Measurements from ENCODE around the gene SLC27A2.
A peak's percentile ranks its signal among the peaks of the same experiment; 100 is the strongest.
"Not testable (repeated sequence)": the region's sequence is repeated elsewhere in the genome, so short reads cannot be mapped to it uniquely, and the experiment has no call there.

The SLC27A2 gene

DNA sequence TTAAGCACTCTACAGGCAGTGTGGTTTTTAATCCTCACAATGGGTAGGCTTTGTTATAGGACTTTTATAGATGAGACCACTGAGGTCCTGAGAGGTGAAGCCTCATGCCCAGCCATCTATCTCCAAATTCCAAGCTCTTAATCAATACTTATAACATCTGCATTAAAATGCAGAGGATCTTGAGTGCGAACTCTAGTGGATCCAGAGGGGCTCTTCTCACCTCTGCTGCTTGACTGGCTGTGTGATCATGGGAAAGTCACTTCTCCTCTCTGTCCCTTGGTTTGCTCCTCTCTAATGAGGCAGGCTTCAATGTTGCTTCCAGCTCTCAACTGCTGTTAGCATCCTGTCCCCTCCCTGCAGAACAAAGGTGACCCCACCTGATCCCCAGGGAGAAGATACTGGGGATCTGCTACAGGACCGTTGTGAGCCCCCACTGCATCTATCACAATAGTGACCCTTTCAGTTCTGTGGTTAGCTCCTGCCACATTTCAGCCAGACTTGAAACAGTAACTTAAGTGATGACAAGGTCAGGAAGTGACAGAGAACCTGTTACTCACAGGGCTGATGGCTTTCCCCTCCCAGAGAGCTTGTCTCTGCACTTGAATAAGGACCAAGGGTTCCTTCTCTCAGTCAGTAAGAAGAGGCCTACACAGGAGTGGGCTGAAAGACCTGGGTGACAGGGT is 1.3 kb downstream of the SLC27A2 start:
- Histone ChIP-seq H3K9me3 (replicated peaks in 1 of 11) (peaks cover 0 to 8% (median 0%) of the 10 kb centered on the region in 11 experiments; a peak in 2 of 22 replicates), H4K20me1 (no peaks in the 10 kb centered on the region; a peak in 1 of 22 replicates), H3K4me1 (peaks cover 7 to 73% (median 36%) of the 10 kb centered on the region in 10 experiments; a peak in 18 of 20 replicates), H3K36me3 (peaks cover 0 to 8% (median 0%) of the 10 kb centered on the region in 11 experiments; a peak in 3 of 22 replicates), H3K9ac (peak overlapping the region in 4 of 11 experiments; percentile 71 to 79 (median 75); a peak in 7 of 22 replicates), H3K4me3 (peak overlapping the region in 8 of 10 experiments; percentile 64 to 81 (median 74); a peak in 15 of 20 replicates), H3K4me2 (peak overlapping the region; percentile 87 to 100 (median 96); a peak in 21 of 22 replicates), H3K27me3 (peaks cover 3 to 33% (median 19%) of the 10 kb centered on the region in 11 experiments; a peak in 15 of 22 replicates), H3K27ac (no peak overlapping the region)
- no peak for TF ChIP-seq Cebpa-rat (IDR thresholded peaks at IDR 0.05)

DNA sequence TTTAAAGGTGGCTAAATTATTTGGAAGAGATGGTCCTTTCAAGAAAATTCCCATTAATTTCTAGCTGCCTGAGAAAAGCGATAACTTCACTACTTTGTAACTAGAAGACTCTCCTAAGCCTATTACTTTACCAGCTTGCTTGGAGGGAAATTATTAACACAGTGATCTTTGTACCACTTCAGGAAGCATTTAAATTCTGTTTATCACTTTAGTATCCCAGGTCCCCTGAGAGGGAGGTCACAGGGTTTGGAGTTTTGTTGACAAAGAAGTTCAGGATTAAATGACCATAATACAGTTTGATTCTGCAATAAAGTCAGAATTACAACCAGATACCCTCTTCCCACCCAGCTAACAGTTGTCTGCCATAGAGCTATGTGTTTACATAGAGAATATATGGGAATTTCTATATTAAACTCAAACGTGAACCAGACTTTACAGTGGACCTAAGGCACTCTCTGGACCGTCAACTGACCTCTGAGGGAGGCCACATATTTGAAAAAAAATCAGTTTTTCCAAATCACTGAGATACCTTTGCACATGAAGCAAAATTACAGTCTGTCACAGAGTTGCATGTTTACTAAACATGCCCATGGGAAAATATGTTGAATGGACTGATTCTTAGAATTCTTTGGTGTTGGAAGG is 3.0 kb downstream of the SLC27A2 start:
- Histone ChIP-seq H3K36me3 (peaks cover 0 to 8% (median 0%) of the 10 kb centered on the region in 11 experiments; a peak in 3 of 22 replicates), H3K27ac (no peak overlapping the region), H3K9ac (no peak overlapping the region), H4K20me1 (no peaks in the 10 kb centered on the region; a peak in 1 of 22 replicates), H3K4me2 (peak overlapping the region in 4 of 11 experiments; percentile 4 to 97 (median 96); a peak in 9 of 22 replicates), H3K4me1 (peaks cover 8 to 90% (median 50%) of the 10 kb centered on the region in 10 experiments; a peak in 18 of 20 replicates), H3K27me3 (peaks cover 3 to 33% (median 19%) of the 10 kb centered on the region in 11 experiments; a peak in 15 of 22 replicates), H3K4me3 (no peak overlapping the region), H3K9me3 (replicated peaks in 1 of 11) (peaks cover 0 to 8% (median 0%) of the 10 kb centered on the region in 11 experiments; a peak in 2 of 22 replicates)
- TF ChIP-seq Cebpa-rat (IDR thresholded peaks at IDR 0.05), result no peak

DNA sequence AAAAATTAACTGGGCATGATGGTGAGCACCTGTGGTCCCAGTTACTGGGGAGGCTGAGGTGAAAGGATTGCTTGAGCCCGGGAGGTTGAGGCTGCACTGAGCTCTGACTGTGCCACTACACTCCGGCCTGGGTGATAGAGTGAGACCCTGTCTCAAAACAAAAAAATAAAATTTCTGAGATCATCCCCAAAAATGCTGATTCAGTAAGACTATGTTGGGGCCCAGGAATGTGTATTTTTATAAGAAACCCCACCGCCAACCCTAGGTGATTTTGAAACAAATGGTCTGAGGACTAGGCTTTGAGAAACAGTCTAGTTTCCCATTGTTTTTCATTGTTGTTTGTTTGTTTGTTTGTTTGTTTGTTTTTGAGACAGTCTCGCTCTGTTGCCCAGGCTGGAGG is 4.1 kb downstream of the SLC27A2 start:
- Histone ChIP-seq H3K4me3 (no peak overlapping the region), H3K27me3 (peaks cover 3 to 25% (median 16%) of the 10 kb centered on the region in 11 experiments; a peak in 15 of 22 replicates), H3K36me3 (peaks cover 0 to 8% (median 0%) of the 10 kb centered on the region in 11 experiments; a peak in 3 of 22 replicates), H3K27ac (no peak overlapping the region), H3K4me2 (peak overlapping the region in 4 of 11 experiments; percentile 0 to 97 (median 92); a peak in 4 of 22 replicates), H3K4me1 (peaks cover 12 to 96% (median 61%) of the 10 kb centered on the region in 10 experiments; a peak in 18 of 20 replicates), H3K9me3 (replicated peaks in 1 of 11) (peaks cover 0 to 8% (median 0%) of the 10 kb centered on the region in 11 experiments; a peak in 2 of 22 replicates), H3K9ac (no peak overlapping the region), H4K20me1 (no peaks in the 10 kb centered on the region; a peak in 1 of 22 replicates)
- no peak for TF ChIP-seq Cebpa-rat (IDR thresholded peaks at IDR 0.05)

DNA sequence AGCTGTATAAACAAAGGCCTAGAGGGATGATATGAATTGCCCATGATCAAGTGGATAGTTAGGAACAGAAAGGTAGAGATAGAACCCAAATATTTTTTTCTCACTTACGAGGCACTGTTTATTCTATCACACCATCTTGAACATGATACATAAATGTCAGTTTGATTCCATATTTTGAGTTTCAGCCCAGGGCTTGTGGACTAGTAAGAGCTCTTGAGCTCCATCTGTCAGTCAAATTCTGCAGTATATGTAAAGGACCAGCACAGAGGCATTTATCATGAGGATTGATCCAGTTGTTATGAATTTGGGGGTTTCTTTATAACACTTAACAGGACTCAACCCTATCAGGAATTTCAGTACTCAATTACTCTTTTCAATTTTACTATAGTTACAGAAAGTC is 4.8 kb downstream of the SLC27A2 start:
- peaks cover under 1 to 18% (median 12%) of the 10 kb centered on the region in 11 experiments; a peak in 14 of 22 replicates for H3K27me3 ChIP-seq
- H3K4me3 ChIP-seq, result no peak overlapping the region
- no peak overlapping the region for H3K27ac ChIP-seq
- H4K20me1 ChIP-seq, result no peaks in the 10 kb centered on the region; a peak in 1 of 22 replicates
- H3K4me2 ChIP-seq, result peak overlapping the region in 4 of 11 experiments; percentile 18 to 95 (median 81); a peak in 5 of 22 replicates
- H3K4me1 ChIP-seq, result peaks cover 11 to 99% (median 67%) of the 10 kb centered on the region in 10 experiments; a peak in 18 of 20 replicates
- no peak overlapping the region for H3K9ac ChIP-seq
- H3K9me3 ChIP-seq (replicated peaks in 1 of 11), result peaks cover 0 to 8% (median 0%) of the 10 kb centered on the region in 11 experiments; a peak in 2 of 22 replicates
- no peak for TF ChIP-seq Cebpa-rat (IDR thresholded peaks at IDR 0.05)
- peaks cover 0 to 12% (median 0%) of the 10 kb centered on the region in 11 experiments; a peak in 3 of 22 replicates for H3K36me3 ChIP-seq

DNA sequence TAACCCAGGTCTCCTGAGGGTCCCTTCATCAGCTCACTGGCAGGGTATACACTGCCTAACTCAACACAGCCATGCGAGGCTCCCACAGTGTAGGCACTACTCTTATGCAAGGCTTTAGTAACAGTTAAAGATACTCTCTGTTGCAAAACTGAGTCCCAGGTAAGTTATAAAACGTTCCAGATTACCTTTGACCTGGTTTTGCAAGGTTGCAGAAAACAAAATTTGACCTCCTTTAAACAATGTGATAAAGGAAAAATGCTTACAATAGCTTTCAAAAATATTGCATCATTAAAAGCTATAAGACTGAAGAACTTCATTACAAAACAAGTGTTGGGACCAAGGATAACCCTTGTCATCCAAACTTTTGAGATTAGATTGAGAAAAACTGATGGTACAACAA is 5.5 kb downstream of the SLC27A2 start:
- no peak for TF ChIP-seq Cebpa-rat (IDR thresholded peaks at IDR 0.05)
- Histone ChIP-seq H3K4me1 (peaks cover 8 to 99% (median 65%) of the 10 kb centered on the region in 10 experiments; a peak in 18 of 20 replicates), H3K36me3 (peaks cover 0 to 20% (median 0%) of the 10 kb centered on the region in 11 experiments; a peak in 3 of 22 replicates), H4K20me1 (no peaks in the 10 kb centered on the region; a peak in 1 of 22 replicates), H3K4me3 (no peak overlapping the region), H3K9ac (no peak overlapping the region), H3K27me3 (peaks cover 0 to 11% (median 4%) of the 10 kb centered on the region in 11 experiments; a peak in 14 of 22 replicates), H3K9me3 (replicated peaks in 1 of 11) (peaks cover 0 to 13% (median 0%) of the 10 kb centered on the region in 11 experiments; a peak in 4 of 22 replicates), H3K27ac (no peak overlapping the region), H3K4me2 (peak overlapping the region in 6 of 11 experiments; percentile 28 to 89 (median 76); a peak in 9 of 22 replicates)

DNA sequence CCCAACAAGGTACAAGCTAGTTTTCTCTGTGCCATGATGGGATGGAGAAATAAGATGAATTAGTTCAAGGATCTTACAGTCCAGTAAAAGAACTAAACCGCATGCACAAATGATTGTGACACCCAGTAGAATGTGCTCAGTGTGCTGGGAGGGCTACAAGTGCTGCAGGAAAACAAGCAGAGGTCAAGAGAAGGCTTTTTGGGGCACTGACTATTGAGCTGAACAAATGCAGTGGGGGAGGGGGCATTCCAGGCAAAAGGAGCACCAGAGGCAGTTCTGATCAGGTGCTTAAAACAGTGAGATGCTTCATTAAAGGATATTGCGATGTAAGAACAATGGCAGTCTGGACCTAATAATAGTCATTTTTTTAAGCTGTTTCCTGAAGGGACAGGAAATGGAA is 6.0 kb downstream of the SLC27A2 start:
- Histone ChIP-seq H3K27me3 (peaks cover 0 to 6% (median 0%) of the 10 kb centered on the region in 11 experiments; a peak in 9 of 22 replicates), H3K9ac (no peak overlapping the region), H3K4me2 (peak overlapping the region in 7 of 11 experiments; percentile 23 to 89 (median 73); a peak in 12 of 22 replicates), H3K9me3 (replicated peaks in 1 of 11) (peaks cover 0 to 13% (median 0%) of the 10 kb centered on the region in 11 experiments; a peak in 4 of 22 replicates), H3K36me3 (peaks cover 0 to 24% (median 0%) of the 10 kb centered on the region in 11 experiments; a peak in 6 of 22 replicates), H3K27ac (no peak overlapping the region), H3K4me3 (no peak overlapping the region), H3K4me1 (peaks cover 5 to 97% (median 60%) of the 10 kb centered on the region in 10 experiments; a peak in 18 of 20 replicates), H4K20me1 (no peaks in the 10 kb centered on the region; a peak in 1 of 22 replicates)
- no peak for TF ChIP-seq Cebpa-rat (IDR thresholded peaks at IDR 0.05)

DNA sequence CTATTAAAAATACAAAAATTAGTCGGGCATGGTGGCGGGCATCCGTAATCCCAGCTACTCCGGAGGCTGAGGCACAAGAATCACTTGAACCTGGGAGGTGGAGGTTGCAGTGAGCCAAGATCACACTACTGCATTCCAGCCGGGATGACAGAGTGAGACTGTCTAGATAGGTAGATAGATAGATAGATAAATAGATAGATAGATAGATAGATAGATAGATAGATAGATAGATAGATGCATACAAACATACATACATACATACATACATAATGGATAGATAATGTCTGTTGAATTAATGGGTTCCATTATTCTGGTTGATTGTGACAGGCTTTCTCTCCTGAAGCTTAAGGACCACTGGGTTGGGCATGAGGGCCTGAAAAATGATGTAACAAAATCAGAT is 6.8 kb downstream of the SLC27A2 start:
- H3K4me2 ChIP-seq, result peak overlapping the region in 7 of 11 experiments; percentile 8 to 89 (median 73); a peak in 12 of 22 replicates
- not testable (repeated sequence) for H3K27me3 ChIP-seq, H4K20me1 ChIP-seq, H3K4me3 ChIP-seq, H3K9ac ChIP-seq
- peaks cover 5 to 92% (median 52%) of the 10 kb centered on the region in 10 experiments; a peak in 17 of 20 replicates for H3K4me1 ChIP-seq
- peaks cover 0 to 32% (median 0%) of the 10 kb centered on the region in 11 experiments; a peak in 7 of 22 replicates for H3K36me3 ChIP-seq
- H3K27ac ChIP-seq, result peak overlapping the region in 1 of 11 experiments; percentile 21; a peak in 2 of 22 replicates
- H3K9me3 ChIP-seq (replicated peaks in 1 of 11), result peaks cover 0 to 15% (median under 1%) of the 10 kb centered on the region in 11 experiments; a peak in 7 of 22 replicates

DNA sequence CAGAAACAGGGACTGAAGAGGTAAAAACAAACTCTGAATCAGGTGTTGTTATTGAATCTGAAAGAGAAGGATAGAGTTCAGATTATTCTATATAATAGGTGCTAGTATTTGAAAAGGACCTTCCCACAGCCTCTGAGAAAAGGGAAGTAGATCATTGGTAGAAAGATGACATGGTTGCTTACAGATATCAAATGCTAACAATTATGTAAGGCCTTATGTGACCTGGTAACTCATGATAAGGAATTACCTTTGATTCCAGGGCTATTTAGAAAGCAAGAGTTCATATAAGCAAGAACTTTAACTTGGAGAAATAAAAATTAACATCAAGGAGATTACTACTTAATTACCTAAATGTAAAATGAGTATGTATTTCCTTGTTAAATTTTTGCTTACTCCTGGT is 7.6 kb downstream of the SLC27A2 start:
- Histone ChIP-seq H3K9me3 (replicated peaks in 1 of 11) (peaks cover 0 to 23% (median 5%) of the 10 kb centered on the region in 11 experiments; a peak in 7 of 22 replicates), H3K9ac (no peak overlapping the region), H3K36me3 (peaks cover 0 to 41% (median 0%) of the 10 kb centered on the region in 11 experiments; a peak in 8 of 22 replicates), H3K4me3 (peak overlapping the region in 2 of 10 experiments; percentile 26 to 35; a peak in 1 of 20 replicates), H3K4me2 (peak overlapping the region in 8 of 11 experiments; percentile 39 to 89 (median 68); a peak in 15 of 22 replicates), H3K27me3 (no peaks in the 10 kb centered on the region), H4K20me1 (no peaks in the 10 kb centered on the region), H3K27ac (peak overlapping the region in 1 of 11 experiments; percentile 21; a peak in 2 of 22 replicates), H3K4me1 (peaks cover 5 to 83% (median 45%) of the 10 kb centered on the region in 10 experiments; a peak in 17 of 20 replicates)
- TF ChIP-seq Cebpa-rat (IDR thresholded peaks at IDR 0.05), result no peak
